Measurements from ENCODE around the gene ACTR1A.

ACTR1A gene

GRCh38 chr10:102493771-102494170, 8.7 kb downstream of the ACTR1A start:
- Histone ChIP-seq H4K20me1 (ENCODE audit: insufficient read depth, low read length) (0 out of 2 replicates have a peak, but pooled peaks cover 3% of the 10 kb centered on the region), H3K4me2 (ENCODE audit: low read depth, low read length) (no peak overlapping the region), H2AFZ (ENCODE audit: low read length) (no peak overlapping the region), H3F3A (ENCODE audit: insufficient read depth, low read length) (no peaks in the 10 kb centered on the region), H3K27ac (ENCODE audit: low read length) (no peak overlapping the region), H3K9me3 (replicated peaks; ENCODE audit: insufficient read depth, low read length) (no peaks in the 10 kb centered on the region), H3K4me3 (ENCODE audit: low read length) (no peak overlapping the region), H3K9ac (ENCODE audit: low read length) (no peak overlapping the region), H3K79me2 (ENCODE audit: low read length) (peaks cover 75% of the 10 kb centered on the region), H3K36me3 (replicated peaks; ENCODE audit: insufficient read depth, low read length) (no peaks in the 10 kb centered on the region), H3K4me1 (ENCODE audit: low read length) (no peaks in the 10 kb centered on the region), H3K27me3 (replicated peaks; ENCODE audit: insufficient read depth, low read length) (no peaks in the 10 kb centered on the region), H3K9me2 (replicated peaks; ENCODE audit: insufficient read depth, low read length) (no peaks in the 10 kb centered on the region)
- DNase-seq = no peak
- TF ChIP-seq EZH2phosphoT487 (IDR thresholded peaks at IDR 0.05; ENCODE audit: low read length) = no peak
- TF ChIP-seq EZH2 (optimal IDR thresholded peaks at IDR 0.05; ENCODE audit: low read depth, low read length) = no peak
- TF ChIP-seq CTCF (IDR thresholded peaks at IDR 0.05; ENCODE audit: low read length) = no peak

GRCh38 chr10:102492983-102493382, 9.5 kb downstream of the ACTR1A start:
- no peaks in the 10 kb centered on the region for H3K9me3 ChIP-seq (replicated peaks; ENCODE audit: insufficient read depth, low read length)
- H3K9ac ChIP-seq (ENCODE audit: low read length) = no peak overlapping the region
- DNase-seq = no peak
- peaks cover 68% of the 10 kb centered on the region for H3K79me2 ChIP-seq (ENCODE audit: low read length)
- H3K4me2 ChIP-seq (ENCODE audit: low read depth, low read length) = no peak overlapping the region
- no peak for TF ChIP-seq CTCF (IDR thresholded peaks at IDR 0.05; ENCODE audit: low read length)
- TF ChIP-seq EZH2 (optimal IDR thresholded peaks at IDR 0.05; ENCODE audit: low read depth, low read length) = no peak
- no peak for TF ChIP-seq EZH2phosphoT487 (IDR thresholded peaks at IDR 0.05; ENCODE audit: low read length)
- H3K36me3 ChIP-seq (replicated peaks; ENCODE audit: insufficient read depth, low read length) = no peaks in the 10 kb centered on the region
- no peak overlapping the region for H3K4me3 ChIP-seq (ENCODE audit: low read length)
- H2AFZ ChIP-seq (ENCODE audit: low read length) = no peak overlapping the region
- no peaks in the 10 kb centered on the region for H3K27me3 ChIP-seq (replicated peaks; ENCODE audit: insufficient read depth, low read length)
- no peak overlapping the region for H3K27ac ChIP-seq (ENCODE audit: low read length)
- H4K20me1 ChIP-seq (ENCODE audit: insufficient read depth, low read length) = no peaks in the 10 kb centered on the region
- no peaks in the 10 kb centered on the region for H3F3A ChIP-seq (ENCODE audit: insufficient read depth, low read length)
- H3K9me2 ChIP-seq (replicated peaks; ENCODE audit: insufficient read depth, low read length) = no peaks in the 10 kb centered on the region
- no peaks in the 10 kb centered on the region for H3K4me1 ChIP-seq (ENCODE audit: low read length)

DNA sequence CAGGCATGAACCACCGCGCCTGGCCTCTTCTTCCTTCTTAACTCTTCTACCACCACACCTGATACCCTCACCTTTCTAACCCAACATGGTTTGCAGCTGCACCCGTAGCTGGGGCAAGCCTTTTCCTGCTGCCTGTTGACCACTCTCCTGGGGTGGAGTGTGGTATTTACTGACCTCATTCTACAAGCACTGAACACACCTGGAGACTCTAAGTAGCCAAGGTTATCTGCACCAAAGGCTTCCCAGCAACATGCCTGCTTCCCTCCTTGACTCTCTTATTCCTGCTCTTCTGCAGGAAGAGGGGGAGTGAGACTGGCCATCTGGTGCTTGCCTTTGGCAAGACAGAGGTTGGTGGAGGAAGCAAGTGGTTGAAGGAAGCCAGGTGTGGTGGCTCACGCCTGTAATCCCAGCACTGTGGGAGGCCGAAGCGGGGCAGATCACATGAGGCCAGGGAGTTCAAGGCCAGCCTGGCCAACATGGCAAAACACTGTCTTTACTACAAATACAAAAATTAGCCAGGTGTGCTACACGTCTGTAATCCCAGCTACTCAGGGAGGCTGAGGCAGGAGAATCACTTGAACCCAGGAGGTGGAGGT, 10.1 kb downstream of the ACTR1A start:
- Histone ChIP-seq H3K4me2 (ENCODE audit: low read depth, low read length) (no peak overlapping the region), H3K79me2 (ENCODE audit: low read length) (peaks cover 63% of the 10 kb centered on the region), H2AFZ (ENCODE audit: low read length) (no peak overlapping the region), H3K36me3 (replicated peaks; ENCODE audit: insufficient read depth, low read length) (no peaks in the 10 kb centered on the region), H3K4me1 (ENCODE audit: low read length) (no peaks in the 10 kb centered on the region), H3K4me3 (ENCODE audit: low read length) (no peak overlapping the region), H3F3A (ENCODE audit: insufficient read depth, low read length) (no peaks in the 10 kb centered on the region), H3K9me3 (replicated peaks; ENCODE audit: insufficient read depth, low read length) (no peaks in the 10 kb centered on the region), H3K9me2 (replicated peaks; ENCODE audit: insufficient read depth, low read length) (no peaks in the 10 kb centered on the region), H4K20me1 (ENCODE audit: insufficient read depth, low read length) (no peaks in the 10 kb centered on the region), H3K27ac (ENCODE audit: low read length) (no peak overlapping the region), H3K27me3 (replicated peaks; ENCODE audit: insufficient read depth, low read length) (no peaks in the 10 kb centered on the region), H3K9ac (ENCODE audit: low read length) (no peak overlapping the region)
- DNase-seq = no peak
- TF ChIP-seq CTCF (IDR thresholded peaks at IDR 0.05; ENCODE audit: low read length) (no peak), EZH2 (optimal IDR thresholded peaks at IDR 0.05; ENCODE audit: low read depth, low read length) (no peak), EZH2phosphoT487 (IDR thresholded peaks at IDR 0.05; ENCODE audit: low read length) (no peak)

All from MM.1S (cell line).